GM12878 (cell line): Measurements from ENCODE around the gene NALF2. TPM values are rescaled to one million over a fixed set of nuclear protein-coding genes. Genes with fewer than 3 reads are reported as not detected.

ENCODE experiments used
- ATAC-seq: fragments of 200-7000 bp; cut with Tn5 transposase; 3 replicates; pipeline ENCODE4 v1.9.1; 2020; ENCODE audit warnings: mild to moderate bottlenecking, moderate library complexity
- BruUV-seq: library from RNA; stranded (reverse); fragments of 400-500 nt; replicated peaks from 2 replicates; lab custom pipeline; 2021; lab: Mats Ljungman, UMichigan
- CTCF ChIA-PET: fragments of 300-600 bp; sonication (Branson Sonifier 250); formaldehyde crosslinking; extraction: SDS; loops from one replicate; lab custom pipeline; 2021; ENCODE audit warnings: inconsistent platforms; lab: Yijun Ruan, JAX
- POLR2A ChIA-PET: fragments of 350-600 bp; formaldehyde crosslinking; extraction: SDS; loops from one replicate; lab custom pipeline; 2021; ENCODE audit warnings: inconsistent platforms; lab: Charles Lee
- RAD21 ChIA-PET: fragments of 300-600 bp; sonication (Branson Sonifier 250); formaldehyde crosslinking; loops from one replicate; lab custom pipeline; 2023; ENCODE audit warnings: antibody characterized with exemption; ENCODE audit not compliant: unreplicated experiment; lab: Charles Lee
- SMC1A ChIA-PET: fragments of 300-600 bp; sonication (Branson Sonifier 250); formaldehyde crosslinking; loops from one replicate; lab custom pipeline; 2023; ENCODE audit not compliant: unreplicated experiment, uncharacterized antibody; lab: Charles Lee
- DNase-seq: peaks from one replicate; pipeline ENCODE4 v3.0.0-alpha.2; 2011; ENCODE audit warnings: low read depth, low spot score
- FAIRE-seq: peaks from 3 replicates; lab custom pipeline; 2011; peaks lifted over from hg19 to GRCh38; lab: Jason Lieb, UNC
- H2AFZ ChIP-seq: 2 replicates; pipeline ENCODE4 v1.6.0; 2011; ENCODE audit warnings: low read depth, low read length, control low read depth; ENCODE audit not compliant: control insufficient read depth
- H3K27ac ChIP-seq: 2 replicates; pipeline ENCODE4 v1.5.1; 2011; ENCODE audit warnings: control low read depth; ENCODE audit not compliant: control insufficient read depth, insufficient read depth
- H3K27me3 ChIP-seq, 2 experiments: replicated peaks in 1 of 2; 2 replicates each; pipeline versions ENCODE4 v1.6.0 to v1.6.1; 2011; ENCODE audit warnings: low read length in 1 of 2; ENCODE audit not compliant: control insufficient read depth in 2 of 2, insufficient read depth in 2 of 2
- H3K36me3 ChIP-seq, 2 experiments: 2 replicates each; pipeline ENCODE4 v1.5.1; 2011; ENCODE audit warnings: low read length in 1 of 2; ENCODE audit not compliant: control insufficient read depth in 2 of 2, insufficient read depth in 2 of 2
- H3K4me1 ChIP-seq: 2 replicates; pipeline ENCODE4 v1.6.1; 2011; ENCODE audit warnings: mild to moderate bottlenecking, low read length, moderate library complexity, mixed read lengths; ENCODE audit not compliant: control insufficient read depth, insufficient read depth
- H3K4me2 ChIP-seq: 2 replicates; pipeline ENCODE4 v1.6.0; 2011; ENCODE audit warnings: control low read depth; ENCODE audit not compliant: control insufficient read depth, insufficient read depth
- H3K4me3 ChIP-seq: fragments of 200-600 bp; sonication (generic); 2 replicates; pipeline ENCODE4 v1.5.1; 2016
- H3K79me2 ChIP-seq: 2 replicates; pipeline ENCODE4 v1.6.0; 2011; ENCODE audit warnings: low read length; ENCODE audit not compliant: control insufficient read depth, insufficient read depth
- H3K9ac ChIP-seq: 2 replicates; pipeline ENCODE4 v1.8.0; 2011; ENCODE audit warnings: low read length, control low read depth, mixed read lengths; ENCODE audit not compliant: control insufficient read depth, insufficient read depth
- H3K9me3 ChIP-seq: replicated peaks from 3 replicates; pipeline ENCODE4 v1.5.1; 2011; ENCODE audit warnings: mild to moderate bottlenecking, low read length; ENCODE audit not compliant: control insufficient read depth, insufficient read depth
- H4K20me1 ChIP-seq: 2 replicates; pipeline ENCODE4 v1.6.0; 2011; ENCODE audit not compliant: control insufficient read depth, insufficient read depth
- CHD1 ChIP-seq: IDR thresholded peaks from 2 replicates; pipeline ENCODE4 v1.6.1; 2012; ENCODE audit warnings: low read depth, low read length, improper control_type of control experiment
- CREB1 ChIP-seq: IDR thresholded peaks from 2 replicates; pipeline ENCODE4 v1.6.1; 2012; ENCODE audit warnings: low read depth, mild to moderate bottlenecking, inconsistent platforms
- DPF2 ChIP-seq: fragments of 450-650 bp; IDR thresholded peaks from 2 replicates; pipeline ENCODE4 v1.6.1; 2017; ENCODE audit warnings: mild to moderate bottlenecking
- FOXM1 ChIP-seq: IDR thresholded peaks from 2 replicates; pipeline ENCODE4 v1.6.1; 2012; ENCODE audit warnings: low read depth, mild to moderate bottlenecking, inconsistent platforms, low read length, moderate library complexity
- NFXL1 ChIP-seq: fragments of 450-650 bp; IDR thresholded peaks from 2 replicates; pipeline ENCODE4 v1.6.1; 2017; ENCODE audit warnings: antibody characterized with exemption, mild to moderate bottlenecking, borderline replicate concordance
- NKRF ChIP-seq: fragments of 450-650 bp; conservative IDR thresholded peaks from 2 replicates; pipeline ENCODE4 v1.6.1; 2017; ENCODE audit warnings: mild to moderate bottlenecking, moderate library complexity
- PBX3 ChIP-seq: IDR thresholded peaks from 2 replicates; pipeline ENCODE4 v1.6.1; 2011; ENCODE audit warnings: mild to moderate bottlenecking, low read depth, low read length, moderate library complexity; ENCODE audit not compliant: insufficient replicate concordance
- RB1 ChIP-seq: fragments of 450-650 bp; formaldehyde crosslinking; IDR thresholded peaks from 2 replicates; pipeline ENCODE4 v1.6.1; 2017; ENCODE audit warnings: mild to moderate bottlenecking, borderline replicate concordance
- SP1 ChIP-seq: IDR thresholded peaks from one replicate; pipeline ENCODE4 v1.6.1; 2011; ENCODE audit warnings: low read depth, low read length
- STAT3 ChIP-seq: IDR thresholded peaks from 2 replicates; pipeline ENCODE4 v1.6.1; 2011; ENCODE audit warnings: low read depth, low read length, improper control_type of control experiment
- TAF1 ChIP-seq: IDR thresholded peaks from 2 replicates; pipeline ENCODE4 v1.6.1; 2011; ENCODE audit warnings: mild to moderate bottlenecking, low read depth, low read length, borderline replicate concordance
- ZNF207 ChIP-seq: fragments of 450-650 bp; IDR thresholded peaks from 2 replicates; pipeline ENCODE4 v1.6.1; 2014; ENCODE audit warnings: antibody characterized with exemption, mild to moderate bottlenecking, borderline replicate concordance
- ZNF622 ChIP-seq: fragments of 450-650 bp; IDR thresholded peaks from 2 replicates; pipeline ENCODE4 v1.6.1; 2017; ENCODE audit warnings: mild to moderate bottlenecking, inconsistent platforms
- WGBS: methylation state at CpG from one replicate; pipeline ENCODE4 v1.1.6; 2016; ENCODE audit warnings: low lambda C conversion rate; ENCODE audit not compliant: insufficient replicate concordance, insufficient coverage; ENCODE audit errors: missing lambda C conversion rate; 5-methylcytosine and 5-hydroxymethylcytosine counted together
- in situ Hi-C: fragments of 300-500 bp; cut with MboI; formaldehyde crosslinking; loops from 9 replicates; pipeline ENCODE4 v1.14.3; 2018; ENCODE audit warnings: mixed read lengths
- intact Hi-C: fragments of 100-400 bp; cut with micrococcal nuclease; formaldehyde crosslinking; loops from one replicate; pipeline ENCODE4 v1.14.2; 2022; ENCODE audit not compliant: unreplicated experiment
- polyA plus RNA-seq, 11 experiments: library from polyadenylated mRNA; depleted of rRNA in 4 of 11; unstranded in 6 of 11; stranded (reverse) in 5 of 11; fragments of >200 nt; fragmentation: Nextera tagmentation in 4 of 11; fragmentation: Illumina TruSeq in 1 of 11; extraction: Ambion mirVana in 4 of 11; extraction: Trizol in 1 of 11; gene quantifications; 1 replicate in 1 of 11; 2 replicates in 10 of 11; pipeline versions ENCODE4 v1.2.1 to v1.2.3, GENCODE V29; 2011 to 2016; ENCODE audit warnings: inconsistent platforms in 2 of 11, missing spikeins in 2 of 11, low read depth in 1 of 11
- total RNA-seq, 4 experiments: library from RNA; depleted of rRNA in 3 of 4; stranded (reverse); fragments of >200 nt in 3 of 4; fragmentation: Illumina TruSeq in 1 of 4; extraction: Trizol in 1 of 4; gene quantifications; 2 replicates each; pipeline versions ENCODE4 v1.2.1 to v1.2.3, GENCODE V29; 2013 to 2021
- TF ChIP-seq, protein P1 (sequence below): fragments of 450-650 bp; IDR thresholded peaks from 2 replicates; pipeline ENCODE4 v1.6.1; 2016; ENCODE audit warnings: mild to moderate bottlenecking, moderate library complexity, borderline replicate concordance
- TF ChIP-seq, protein P2 (sequence below): fragments of 450-650 bp; IDR thresholded peaks from 2 replicates; pipeline ENCODE4 v1.6.1; 2017; ENCODE audit warnings: mild to moderate bottlenecking, low read depth, inconsistent platforms; ENCODE audit not compliant: poor library complexity, severe bottlenecking

The NALF2 gene
- total and polyA plus RNA-seq, 10 of the 15 experiments (the other 5 are each of a cell fraction or from before 2014, with no cell fraction given), result not detected

DNA sequence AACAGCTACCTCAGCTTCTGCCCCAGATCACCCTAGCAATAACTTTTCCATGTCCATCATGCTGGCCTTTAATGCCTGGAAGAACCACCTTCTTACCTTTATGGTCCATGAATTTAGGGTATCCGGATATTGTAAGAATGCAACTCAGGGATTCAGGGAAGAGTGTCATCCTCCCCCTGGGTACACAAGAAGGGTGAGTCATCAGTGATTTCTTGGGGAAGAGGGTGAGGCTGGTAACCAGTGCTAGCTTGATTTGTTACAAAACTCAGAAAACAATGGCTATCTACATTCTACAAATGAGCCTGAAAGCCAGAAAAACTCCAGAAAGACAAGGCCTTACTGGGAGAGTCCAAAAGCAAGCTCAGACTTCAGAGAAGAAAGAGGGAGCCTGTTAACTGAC, 10.4 kb upstream of the NALF2 start (continued):
- TF ChIP-seq NKRF, result no peak
- TF ChIP-seq, all 136 proteins: peak for 0

DNA sequence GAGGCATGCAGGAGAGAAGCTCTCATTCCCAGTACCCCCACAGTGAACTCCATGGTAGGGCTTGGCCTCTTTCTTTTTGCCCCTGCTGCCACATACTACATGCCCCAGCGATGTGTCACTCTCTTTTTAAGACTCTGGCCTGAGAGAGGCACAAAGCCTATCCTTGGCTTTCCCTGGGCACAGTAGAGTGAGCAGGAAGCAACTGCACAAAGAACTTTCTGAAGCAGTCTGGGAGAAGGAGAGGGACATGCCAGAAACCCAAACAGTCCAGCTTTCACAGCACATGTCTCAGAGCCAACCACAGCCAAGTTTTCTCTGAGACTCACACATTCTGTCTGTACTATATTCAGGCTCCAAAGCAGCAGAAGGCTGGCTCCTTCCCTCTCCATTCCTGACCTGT, 7.9 kb upstream of the NALF2 start:
- intact Hi-C loops (no loop called here), in situ Hi-C loops (no loop called here)
- no peak overlapping the region for H3K9ac ChIP-seq
- no peak overlapping the region for H3K4me2 ChIP-seq
- FAIRE-seq (no peak), DNase-seq (no peak), ATAC-seq (no peak)
- H3K36me3 ChIP-seq, result no peaks in the 10 kb centered on the region
- SMC1A ChIA-PET, result no interaction called here
- no peak overlapping the region for H3K27ac ChIP-seq
- RAD21 ChIA-PET, result no interaction called here
- no peaks in the 10 kb centered on the region for H3K79me2 ChIP-seq
- POLR2A ChIA-PET, result no interaction called here
- H3K9me3 ChIP-seq, result no peaks in the 10 kb centered on the region
- H3K4me1 ChIP-seq, result no peaks in the 10 kb centered on the region
- no TSS peak for BruUV-seq
- CTCF ChIA-PET, result interaction anchor here (1.5 kb wide), 1 partner anchor 534 kb away, joined by 4 read pairs; no protein-coding TSS in a partner anchor
- H2AFZ ChIP-seq, result no peak overlapping the region
- no peaks in the 10 kb centered on the region for H3K27me3 ChIP-seq
- WGBS, result 0% methylated on average over 1 of the region's 1 CpG
- no peak overlapping the region for H3K4me3 ChIP-seq
- H4K20me1 ChIP-seq, result no peaks in the 10 kb centered on the region
- no peak for TF ChIP-seq CREB1
- no peak for TF ChIP-seq STAT3
- no peak for TF ChIP-seq FOXM1
- no peak for TF ChIP-seq ZNF207
- TF ChIP-seq, protein P1, sequence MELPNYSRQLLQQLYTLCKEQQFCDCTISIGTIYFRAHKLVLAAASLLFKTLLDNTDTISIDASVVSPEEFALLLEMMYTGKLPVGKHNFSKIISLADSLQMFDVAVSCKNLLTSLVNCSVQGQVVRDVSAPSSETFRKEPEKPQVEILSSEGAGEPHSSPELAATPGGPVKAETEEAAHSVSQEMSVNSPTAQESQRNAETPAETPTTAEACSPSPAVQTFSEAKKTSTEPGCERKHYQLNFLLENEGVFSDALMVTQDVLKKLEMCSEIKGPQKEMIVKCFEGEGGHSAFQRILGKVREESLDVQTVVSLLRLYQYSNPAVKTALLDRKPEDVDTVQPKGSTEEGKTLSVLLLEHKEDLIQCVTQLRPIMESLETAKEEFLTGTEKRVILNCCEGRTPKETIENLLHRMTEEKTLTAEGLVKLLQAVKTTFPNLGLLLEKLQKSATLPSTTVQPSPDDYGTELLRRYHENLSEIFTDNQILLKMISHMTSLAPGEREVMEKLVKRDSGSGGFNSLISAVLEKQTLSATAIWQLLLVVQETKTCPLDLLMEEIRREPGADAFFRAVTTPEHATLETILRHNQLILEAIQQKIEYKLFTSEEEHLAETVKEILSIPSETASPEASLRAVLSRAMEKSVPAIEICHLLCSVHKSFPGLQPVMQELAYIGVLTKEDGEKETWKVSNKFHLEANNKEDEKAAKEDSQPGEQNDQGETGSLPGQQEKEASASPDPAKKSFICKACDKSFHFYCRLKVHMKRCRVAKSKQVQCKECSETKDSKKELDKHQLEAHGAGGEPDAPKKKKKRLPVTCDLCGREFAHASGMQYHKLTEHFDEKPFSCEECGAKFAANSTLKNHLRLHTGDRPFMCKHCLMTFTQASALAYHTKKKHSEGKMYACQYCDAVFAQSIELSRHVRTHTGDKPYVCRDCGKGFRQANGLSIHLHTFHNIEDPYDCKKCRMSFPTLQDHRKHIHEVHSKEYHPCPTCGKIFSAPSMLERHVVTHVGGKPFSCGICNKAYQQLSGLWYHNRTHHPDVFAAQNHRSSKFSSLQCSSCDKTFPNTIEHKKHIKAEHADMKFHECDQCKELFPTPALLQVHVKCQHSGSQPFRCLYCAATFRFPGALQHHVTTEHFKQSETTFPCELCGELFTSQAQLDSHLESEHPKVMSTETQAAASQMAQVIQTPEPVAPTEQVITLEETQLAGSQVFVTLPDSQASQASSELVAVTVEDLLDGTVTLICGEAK, result no peak
- TF ChIP-seq TAF1, result no peak
- TF ChIP-seq, protein P2, sequence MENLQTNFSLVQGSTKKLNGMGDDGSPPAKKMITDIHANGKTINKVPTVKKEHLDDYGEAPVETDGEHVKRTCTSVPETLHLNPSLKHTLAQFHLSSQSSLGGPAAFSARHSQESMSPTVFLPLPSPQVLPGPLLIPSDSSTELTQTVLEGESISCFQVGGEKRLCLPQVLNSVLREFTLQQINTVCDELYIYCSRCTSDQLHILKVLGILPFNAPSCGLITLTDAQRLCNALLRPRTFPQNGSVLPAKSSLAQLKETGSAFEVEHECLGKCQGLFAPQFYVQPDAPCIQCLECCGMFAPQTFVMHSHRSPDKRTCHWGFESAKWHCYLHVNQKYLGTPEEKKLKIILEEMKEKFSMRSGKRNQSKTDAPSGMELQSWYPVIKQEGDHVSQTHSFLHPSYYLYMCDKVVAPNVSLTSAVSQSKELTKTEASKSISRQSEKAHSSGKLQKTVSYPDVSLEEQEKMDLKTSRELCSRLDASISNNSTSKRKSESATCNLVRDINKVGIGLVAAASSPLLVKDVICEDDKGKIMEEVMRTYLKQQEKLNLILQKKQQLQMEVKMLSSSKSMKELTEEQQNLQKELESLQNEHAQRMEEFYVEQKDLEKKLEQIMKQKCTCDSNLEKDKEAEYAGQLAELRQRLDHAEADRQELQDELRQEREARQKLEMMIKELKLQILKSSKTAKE, result no peak
- TF ChIP-seq RB1, result no peak
- TF ChIP-seq CHD1, result no peak
- no peak for TF ChIP-seq NFXL1
- no peak for TF ChIP-seq SP1
- no peak for TF ChIP-seq ZNF622
- TF ChIP-seq PBX3, result no peak
- TF ChIP-seq DPF2, result no peak
